NCI-H748 (cell line): ENCODE results near the gene CYB561D1.
A peak's percentile ranks its signal among the peaks of the same experiment; 100 is the strongest.

ENCODE experiments used
- DNase-seq: peaks from one replicate; lab custom pipeline; 2025; ENCODE audit not compliant: unreplicated experiment; lab: John Stamatoyannopoulos, UW

The CYB561D1 gene

GRCh38 chr1:109499661-109500536 is 6.0 kb downstream of the CYB561D1 start:
- DNase-seq = peak; percentile 41

- DNase-seq = no peak
Measured at GRCh38 chr1:109500941-109501381, 7.1 kb downstream of the CYB561D1 start.

- DNase-seq = no peak
Measured at GRCh38 chr1:109501644-109502363, 7.9 kb downstream of the CYB561D1 start.

- no peak for DNase-seq
Measured at GRCh38 chr1:109502364-109502851, 8.5 kb downstream of the CYB561D1 start.

GRCh38 chr1:109503935-109504334 is 10.0 kb downstream of the CYB561D1 start:
- DNase-seq = no peak

GRCh38 chr1:109504974-109505373 is 11.1 kb downstream of the CYB561D1 start:
- no peak for DNase-seq

GRCh38 chr1:109508001-109508872 is 14.3 kb downstream of the CYB561D1 start:
- DNase-seq = no peak

GRCh38 chr1:109508873-109509175 is 14.9 kb downstream of the CYB561D1 start:
- DNase-seq = no peak

GRCh38 chr1:109509176-109510134 is 15.6 kb downstream of the CYB561D1 start, which contains the start of gene AMIGO1:
Gene AMIGO1 (minus strand): TSS chr1:109509727. CDS start chr1:109508912, 815 bp downstream.
- peak; percentile 84 for DNase-seq

GRCh38 chr1:109513110-109513710 is 19.3 kb downstream of the CYB561D1 start:
- DNase-seq = peak; percentile 23

GRCh38 chr1:109514846-109515245 is 21.0 kb downstream of the CYB561D1 start:
- no peak for DNase-seq

GRCh38 chr1:109516872-109517271 is 23.0 kb downstream of the CYB561D1 start:
- no peak for DNase-seq

GRCh38 chr1:109517337-109517736 is 23.4 kb downstream of the CYB561D1 start:
- no peak for DNase-seq

- DNase-seq = no peak
Measured at GRCh38 chr1:109521002-109521951, 27.4 kb downstream of the CYB561D1 start.

- DNase-seq = no peak
Measured at GRCh38 chr1:109522026-109522425, 28.1 kb downstream of the CYB561D1 start.

GRCh38 chr1:109523706-109524105 is 29.8 kb downstream of the CYB561D1 start:
- no peak for DNase-seq

- DNase-seq = no peak
Measured at GRCh38 chr1:109527098-109527811, 33.4 kb downstream of the CYB561D1 start.
